ENCODE measurements around the gene CTTN. TPM values are rescaled to one million over a fixed set of nuclear protein-coding genes. Genes with fewer than 3 reads are reported as not detected.
"Not testable (repeated sequence)": the region's sequence is repeated elsewhere in the genome, so short reads cannot be mapped to it uniquely, and the experiment has no call there.

The CTTN gene
- total and polyA plus RNA-seq, 2 of the 8 experiments (the other 6 are each of a cell fraction or from before 2014, with no cell fraction given) = 84.6 to 216 TPM

DNA sequence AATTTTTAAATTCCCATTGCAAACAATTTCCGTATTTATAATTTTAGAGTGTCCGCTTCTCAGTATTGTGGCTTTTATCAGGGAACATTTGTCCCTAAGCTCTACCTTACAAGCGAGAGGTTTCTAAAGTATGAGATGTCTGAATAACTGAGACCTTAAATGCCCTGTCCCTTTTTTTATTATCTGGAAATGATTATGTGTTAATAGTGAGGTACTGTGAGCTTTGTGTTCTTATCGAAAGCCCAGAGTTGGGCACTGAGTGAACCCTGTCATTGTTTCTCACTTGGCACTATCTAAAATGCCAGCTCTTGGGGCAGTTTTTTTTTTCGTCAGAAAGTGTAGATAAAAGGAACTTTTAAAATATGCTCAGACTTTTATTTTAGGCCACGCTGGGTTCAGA, 9.5 kb downstream of the CTTN start (continued):
- TF ChIP-seq, protein P1, sequence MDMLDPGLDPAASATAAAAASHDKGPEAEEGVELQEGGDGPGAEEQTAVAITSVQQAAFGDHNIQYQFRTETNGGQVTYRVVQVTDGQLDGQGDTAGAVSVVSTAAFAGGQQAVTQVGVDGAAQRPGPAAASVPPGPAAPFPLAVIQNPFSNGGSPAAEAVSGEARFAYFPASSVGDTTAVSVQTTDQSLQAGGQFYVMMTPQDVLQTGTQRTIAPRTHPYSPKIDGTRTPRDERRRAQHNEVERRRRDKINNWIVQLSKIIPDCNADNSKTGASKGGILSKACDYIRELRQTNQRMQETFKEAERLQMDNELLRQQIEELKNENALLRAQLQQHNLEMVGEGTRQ (IDR thresholded peaks at IDR 0.05; ENCODE audit: low read length) = no peak
- no peak for TF ChIP-seq SUZ12 (IDR thresholded peaks at IDR 0.05; ENCODE audit: low read length)
- TF ChIP-seq RNF2 (IDR thresholded peaks at IDR 0.05; ENCODE audit: borderline replicate concordance, low read depth, low read length, missing control alignments, poor library complexity, severe bottlenecking) = no peak
- no peak for TF ChIP-seq ZNF274 (IDR thresholded peaks at IDR 0.05; ENCODE audit: borderline replicate concordance, extremely low read depth, low read length)
- TF ChIP-seq SIN3A (conservative IDR thresholded peaks at IDR 0.05 in 1 of 2, IDR thresholded peaks at IDR 0.05 in 1 of 2; ENCODE audit: low read depth in 1 of 2, low read length in 2 of 2) = no peak

DNA sequence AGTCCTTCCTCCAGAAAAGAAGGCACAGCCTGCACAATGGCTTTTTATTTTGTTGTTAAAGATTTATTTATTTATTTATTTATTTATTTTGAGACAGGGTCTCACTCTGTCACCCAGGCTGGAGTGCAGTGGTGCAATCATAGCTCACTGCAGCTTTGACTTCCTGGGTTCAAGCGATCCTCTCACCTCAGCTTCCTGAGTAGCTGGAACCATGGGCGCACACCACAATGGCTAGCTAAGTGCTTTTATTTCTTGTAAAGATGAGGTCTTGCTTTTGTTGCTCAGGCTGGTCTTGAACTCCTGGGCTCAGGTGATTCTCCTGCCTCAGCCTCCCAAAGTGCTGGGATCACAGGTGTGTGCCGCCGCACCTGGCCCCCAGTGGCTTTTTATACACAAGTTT, 10.0 kb downstream of the CTTN start:
- H3K9me3 ChIP-seq (ENCODE audit: insufficient read depth in 2 of 2, low read depth in 1 of 2, low read length in 1 of 2); H4K91ac ChIP-seq (replicated peaks; ENCODE audit: insufficient read length, low read length); H2AK5ac ChIP-seq (ENCODE audit: low read depth, low read length); H3K4ac ChIP-seq (replicated peaks; ENCODE audit: insufficient read length, low read depth, low read length); H3K4me1 ChIP-seq (replicated peaks in 1 of 4; ENCODE audit: control insufficient read depth in 3 of 4, insufficient read depth in 4 of 4, low read length in 3 of 4); H2BK5ac ChIP-seq (ENCODE audit: low read depth, low read length); H3K27me3 ChIP-seq (replicated peaks in 1 of 4; ENCODE audit: control insufficient read depth in 3 of 4, extremely low read depth in 1 of 4, insufficient read depth in 3 of 4, low read length in 3 of 4); H3K56ac ChIP-seq (replicated peaks; ENCODE audit: insufficient read length, low read depth, low read length); H3K79me1 ChIP-seq (ENCODE audit: low read depth, low read length); H4K5ac ChIP-seq (ENCODE audit: insufficient read length, low read depth, low read length); H3K27ac ChIP-seq (ENCODE audit: low read depth, low read length); H3K9ac ChIP-seq (replicated peaks in 1 of 4; ENCODE audit: extremely low read depth in 1 of 4, low read depth in 3 of 4, low read length in 3 of 4); H3K18ac ChIP-seq (ENCODE audit: extremely low read depth, low read length); DNase-seq (ENCODE audit: low read depth in 1 of 2, low spot score in 2 of 2); H3K23me2 ChIP-seq (ENCODE audit: low read depth, low read length); H3K4me3 ChIP-seq (ENCODE audit: extremely low read depth in 1 of 4, insufficient read depth in 2 of 4, low read depth in 3 of 4, low read length in 4 of 4); H2BK15ac ChIP-seq (ENCODE audit: low read length); H3K4me2 ChIP-seq (ENCODE audit: insufficient read depth in 1 of 2, low read depth in 2 of 2, low read length in 2 of 2); H2AFZ ChIP-seq (ENCODE audit: low read length); H3K23ac ChIP-seq (ENCODE audit: insufficient read length); H4K8ac ChIP-seq (ENCODE audit: extremely low read depth, insufficient read depth, low read length); H2BK12ac ChIP-seq (ENCODE audit: low read depth, low read length); H2BK20ac ChIP-seq (ENCODE audit: low read length); H2BK120ac ChIP-seq (replicated peaks; ENCODE audit: low read depth, low read length); FAIRE-seq; H3K14ac ChIP-seq (ENCODE audit: insufficient read length): not testable (repeated sequence)
- H4K20me1 ChIP-seq (replicated peaks in 1 of 2; ENCODE audit: control insufficient read depth in 1 of 2, insufficient read depth in 2 of 2, low read length in 2 of 2) = peaks cover 8 to 20% of the 10 kb centered on the region in 2 experiments
- WGBS, 2 experiments (ENCODE audit: extremely low coverage in 1 of 2, insufficient coverage in 1 of 2, insufficient read length in 1 of 2, insufficient replicate concordance in 2 of 2, low coverage in 1 of 2, low lambda C conversion rate in 2 of 2, missing lambda C conversion rate in 1 of 2) = 88% methylated on average over 4 of the region's 4 CpGs; no CpG with 5 or more reads in 1 of the 2 experiments
- ChIA-PET POLR2A (ENCODE audit: partially characterized antibody) (interaction anchor here (0.9 to 1.2 kb wide), 2 partner anchors 9 to 27 kb away, joined by 3 to 4 read pairs; no protein-coding TSS in a partner anchor), CTCF (ENCODE audit: partially characterized antibody) (interaction anchor here (0.9 to 1.6 kb wide), 3 partner anchors 10 to 41 kb away, joined by 3 to 4 read pairs (median 3); no protein-coding TSS in a partner anchor)
- peaks cover 5 to 29% of the 10 kb centered on the region in 2 experiments; a peak in 3 of 4 replicates for H3K79me2 ChIP-seq (ENCODE audit: control insufficient read depth in 1 of 2, insufficient read depth in 2 of 2, low read length in 2 of 2)
- peaks cover 33 to 83% (median 64%) of the 10 kb centered on the region in 4 experiments for H3K36me3 ChIP-seq (ENCODE audit: control insufficient read depth in 2 of 4, insufficient read depth in 4 of 4, low read length in 3 of 4)

All from H1 (cell line).